ENCODE results near the gene SNTG2. TPM values are rescaled to one million over a fixed set of nuclear protein-coding genes. Genes with fewer than 3 reads are reported as not detected.
"Not testable (repeated sequence)": the region's sequence is repeated elsewhere in the genome, so short reads cannot be mapped to it uniquely, and the experiment has no call there.

SNTG2 gene
- total RNA-seq, 4 donors from 2014 or later, result 9.0 to 44.6 (median 30.8) TPM

DNA sequence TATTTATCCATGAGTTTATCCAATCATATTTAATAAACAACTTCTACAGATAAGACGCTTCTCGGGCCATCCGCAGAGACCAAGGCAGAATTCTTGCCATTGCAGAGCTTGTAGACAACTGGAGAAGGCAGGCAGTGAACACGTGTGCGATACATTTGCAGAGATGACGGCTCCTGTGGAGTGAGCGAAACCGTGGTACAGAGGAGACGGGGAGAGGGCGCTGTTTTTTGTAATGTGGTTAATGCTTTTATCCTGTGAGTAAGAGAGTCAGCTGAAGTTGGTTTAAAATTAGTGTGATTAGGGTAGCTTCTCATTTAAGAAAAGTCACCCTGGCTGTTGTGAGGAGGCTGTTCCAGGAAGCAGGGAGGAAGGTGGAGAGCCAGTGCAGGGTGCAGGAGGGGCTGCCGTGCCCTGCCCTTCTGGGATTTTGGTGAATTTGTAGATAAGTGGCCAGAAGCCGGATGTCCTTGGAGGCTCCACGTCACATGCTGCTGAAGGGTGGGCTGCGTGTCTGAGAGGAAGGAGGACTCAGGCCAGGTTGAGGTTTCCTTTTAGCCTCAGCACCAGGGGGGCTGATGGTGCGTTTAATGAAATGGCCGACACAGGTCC lies 151.4 kb downstream of the SNTG2 start:
- H3K27ac ChIP-seq, result no peak overlapping the region
- no peaks in the 10 kb centered on the region for H3K4me1 ChIP-seq
- no peaks in the 10 kb centered on the region for H3K9me3 ChIP-seq
- TF ChIP-seq EP300 (IDR thresholded peaks at IDR 0.05) (no peak), POLR2A (IDR thresholded peaks at IDR 0.05) (no peak)
- TF ChIP-seq, protein P1, sequence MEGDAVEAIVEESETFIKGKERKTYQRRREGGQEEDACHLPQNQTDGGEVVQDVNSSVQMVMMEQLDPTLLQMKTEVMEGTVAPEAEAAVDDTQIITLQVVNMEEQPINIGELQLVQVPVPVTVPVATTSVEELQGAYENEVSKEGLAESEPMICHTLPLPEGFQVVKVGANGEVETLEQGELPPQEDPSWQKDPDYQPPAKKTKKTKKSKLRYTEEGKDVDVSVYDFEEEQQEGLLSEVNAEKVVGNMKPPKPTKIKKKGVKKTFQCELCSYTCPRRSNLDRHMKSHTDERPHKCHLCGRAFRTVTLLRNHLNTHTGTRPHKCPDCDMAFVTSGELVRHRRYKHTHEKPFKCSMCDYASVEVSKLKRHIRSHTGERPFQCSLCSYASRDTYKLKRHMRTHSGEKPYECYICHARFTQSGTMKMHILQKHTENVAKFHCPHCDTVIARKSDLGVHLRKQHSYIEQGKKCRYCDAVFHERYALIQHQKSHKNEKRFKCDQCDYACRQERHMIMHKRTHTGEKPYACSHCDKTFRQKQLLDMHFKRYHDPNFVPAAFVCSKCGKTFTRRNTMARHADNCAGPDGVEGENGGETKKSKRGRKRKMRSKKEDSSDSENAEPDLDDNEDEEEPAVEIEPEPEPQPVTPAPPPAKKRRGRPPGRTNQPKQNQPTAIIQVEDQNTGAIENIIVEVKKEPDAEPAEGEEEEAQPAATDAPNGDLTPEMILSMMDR (IDR thresholded peaks at IDR 0.05), result no peak
- H3K36me3 ChIP-seq, result no peaks in the 10 kb centered on the region
- H3K4me3 ChIP-seq, result no peak overlapping the region
- WGBS, 2 donors, result 81 to 93% methylated on average over 16 of the region's 16 CpGs
- no peaks in the 10 kb centered on the region for H3K27me3 ChIP-seq
- no peak for DNase-seq (ENCODE audit: low spot score in 2 of 2)

DNA sequence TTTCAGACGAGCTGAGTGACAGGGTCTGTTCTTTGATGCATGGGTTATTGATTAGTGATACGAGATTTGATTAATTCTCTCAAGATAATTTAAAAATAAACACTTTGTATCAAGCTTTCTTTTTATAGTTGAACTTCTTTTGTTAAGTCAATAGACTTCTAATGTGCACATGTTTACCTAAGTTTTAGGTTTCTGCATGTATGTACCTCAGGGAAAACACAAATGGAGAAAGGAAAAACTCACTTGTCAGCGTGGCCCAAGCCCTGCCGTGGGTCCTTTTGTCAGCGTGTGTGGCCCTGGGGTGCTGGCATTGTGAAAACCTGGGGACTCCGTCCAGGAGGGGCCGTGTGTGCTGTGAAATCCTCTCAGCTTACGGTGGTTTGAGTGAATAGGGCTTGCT lies 153.7 kb downstream of the SNTG2 start:
- 71% methylated on average over 8 of the region's 8 CpGs for WGBS, 2 donors

DNA sequence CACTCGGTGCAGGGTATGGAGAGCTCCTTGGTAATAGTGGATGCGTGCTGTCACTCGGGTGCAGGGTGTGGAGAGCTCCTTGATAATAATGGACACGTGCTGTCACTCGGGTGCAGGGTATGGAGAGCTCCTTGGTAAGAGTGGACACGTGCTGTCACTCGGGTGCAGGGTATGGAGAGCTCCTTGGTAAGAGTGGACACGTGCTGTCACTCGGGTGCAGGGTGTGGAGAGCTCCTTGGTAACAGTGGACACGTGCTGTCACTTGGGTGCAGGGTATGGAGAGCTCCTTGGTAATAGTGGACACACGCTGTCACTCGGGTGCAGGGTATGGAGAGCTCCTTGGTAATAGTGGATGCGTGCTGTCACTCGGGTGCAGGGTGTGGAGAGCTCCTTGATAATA lies 155.7 kb downstream of the SNTG2 start:
- not testable (repeated sequence) for H3K4me1 ChIP-seq; H3K27me3 ChIP-seq; H3K4me3 ChIP-seq; H3K9me3 ChIP-seq; H3K27ac ChIP-seq; DNase-seq (ENCODE audit: low spot score in 2 of 2); H3K36me3 ChIP-seq
- WGBS, 2 donors, result 87 to 92% methylated on average over 14 of the region's 14 CpGs

More for the DNA sequence above, 153.7 kb downstream of the SNTG2 start:
- H3K27ac ChIP-seq, result no peak overlapping the region
- H3K4me1 ChIP-seq, result no peaks in the 10 kb centered on the region
- H3K9me3 ChIP-seq, result no peaks in the 10 kb centered on the region
- no peak for DNase-seq (ENCODE audit: low spot score in 2 of 2)
- TF ChIP-seq, protein P1 (IDR thresholded peaks at IDR 0.05), result no peak
- no peak for TF ChIP-seq POLR2A (IDR thresholded peaks at IDR 0.05)
- no peak for TF ChIP-seq EP300 (IDR thresholded peaks at IDR 0.05)
- H3K27me3 ChIP-seq, result no peaks in the 10 kb centered on the region
- H3K36me3 ChIP-seq, result no peaks in the 10 kb centered on the region
- H3K4me3 ChIP-seq, result no peak overlapping the region

DNA sequence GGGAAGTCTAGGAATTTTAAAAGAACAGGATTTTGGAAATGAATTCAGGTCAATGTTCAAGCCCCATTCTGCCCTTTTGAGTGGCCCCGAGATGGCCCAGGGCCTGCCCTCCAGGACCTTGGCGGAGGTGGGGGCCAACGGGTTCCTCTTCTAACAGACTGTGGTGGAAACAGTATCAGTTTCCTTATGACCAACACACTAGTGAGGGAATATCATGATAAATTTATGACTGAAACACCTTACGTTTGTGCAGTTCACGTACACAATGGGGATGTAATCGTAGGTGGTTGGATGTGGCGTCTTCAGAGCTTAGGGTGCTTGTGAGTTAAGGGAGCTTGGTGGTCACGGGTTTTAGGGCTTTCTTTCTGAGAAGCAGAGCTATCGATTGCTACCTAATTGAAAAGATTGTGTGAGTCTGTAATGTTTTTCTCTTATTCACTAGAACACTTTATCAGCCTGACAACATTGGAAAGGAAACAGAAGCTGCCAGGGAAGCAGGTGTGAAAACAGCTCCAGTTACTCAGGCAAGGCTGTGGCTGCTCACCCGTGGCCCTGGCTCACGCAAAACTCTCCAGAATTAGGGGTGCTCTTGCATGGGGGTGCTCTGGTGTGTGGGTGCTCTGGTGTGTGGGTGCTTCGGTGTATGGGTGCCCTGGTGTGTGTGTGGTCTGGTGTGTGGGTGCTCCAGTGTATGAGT lies 165.3 kb downstream of the SNTG2 start:
- Histone ChIP-seq H3K27me3 (no peaks in the 10 kb centered on the region), H3K27ac (peak overlapping the region in 1 of 4 donors; percentile 8), H3K4me3 (no peak overlapping the region), H3K9me3 (no peaks in the 10 kb centered on the region), H3K4me1 (peaks cover 0 to 8% (median 0%) of the 10 kb centered on the region in 4 donors), H3K36me3 (no peaks in the 10 kb centered on the region)
- no peak for DNase-seq (ENCODE audit: low spot score in 2 of 2)
- TF ChIP-seq, protein P1 (IDR thresholded peaks at IDR 0.05), result no peak
- no peak for TF ChIP-seq EP300 (IDR thresholded peaks at IDR 0.05)
- TF ChIP-seq POLR2A (IDR thresholded peaks at IDR 0.05), result no peak
- 75 to 83% methylated on average over 12 of the region's 12 CpGs for WGBS, 2 donors

DNA sequence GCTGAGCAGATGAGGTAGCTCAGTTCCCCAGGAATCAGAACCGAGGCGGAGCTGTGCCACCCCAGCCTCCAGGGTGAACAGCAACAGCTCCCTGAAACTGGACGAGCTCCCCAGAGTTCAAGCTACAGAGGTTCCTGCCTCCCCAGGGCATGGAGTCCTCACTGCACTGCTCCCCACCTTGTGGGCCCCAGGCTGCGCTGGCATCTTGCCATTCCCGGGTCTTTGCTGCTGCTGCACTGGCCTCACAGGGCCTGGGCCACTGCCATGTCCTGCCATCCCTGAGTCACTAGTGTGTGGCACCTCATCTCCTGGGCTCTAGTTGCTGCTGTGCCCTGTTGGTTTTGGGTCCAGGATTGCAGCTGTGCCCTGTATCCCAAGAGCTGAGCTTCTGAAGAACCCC lies 166.9 kb downstream of the SNTG2 start:
- Histone ChIP-seq H3K27ac (no peak overlapping the region), H3K4me1 (no peaks in the 10 kb centered on the region), H3K4me3 (no peak overlapping the region), H3K9me3 (no peaks in the 10 kb centered on the region), H3K36me3 (no peaks in the 10 kb centered on the region), H3K27me3 (no peaks in the 10 kb centered on the region)
- 80 to 87% methylated on average over 2 to 3 of the region's 5 CpGs for WGBS, 2 donors
- TF ChIP-seq EP300 (IDR thresholded peaks at IDR 0.05), result no peak
- no peak for TF ChIP-seq POLR2A (IDR thresholded peaks at IDR 0.05)
- TF ChIP-seq, protein P1 (IDR thresholded peaks at IDR 0.05), result no peak
- DNase-seq (ENCODE audit: low spot score in 2 of 2), result no peak

Data from tibial nerve (tissue), 4 donors.